SK-N-SH (cell line): ENCODE measurements around the gene PIGZ. TPM values are rescaled to one million over a fixed set of nuclear protein-coding genes. Genes with fewer than 3 reads are reported as not detected.

Experiments
- CTCF ChIA-PET: fragments of 300-600, 350-600 bp; formaldehyde crosslinking; extraction: SDS; loops from one replicate; lab custom pipeline; 2021; lab: Yijun Ruan, JAX
- POLR2A ChIA-PET: fragments of 350-600 bp; sonication (Branson Sonifier 250); formaldehyde crosslinking; extraction: SDS; loops from one replicate; lab custom pipeline; 2020; ENCODE audit warnings: antibody characterized with exemption, inconsistent platforms; lab: Yijun Ruan, JAX
- DNase-seq: peaks from one replicate; pipeline ENCODE4 v3.0.0; 2012
- H2AFZ ChIP-seq: fragments of 200-600 bp; sonication (generic); 2 replicates; pipeline ENCODE4 v1.8.1; 2016; ENCODE audit warnings: antibody characterized with exemption, mild to moderate bottlenecking, low read depth
- H3F3A ChIP-seq: fragments of 200-600 bp; sonication (generic); replicated peaks from 2 replicates; pipeline ENCODE3; 2016; ENCODE audit warnings: antibody characterized with exemption, mild to moderate bottlenecking; ENCODE audit not compliant: insufficient read depth
- H3K27ac ChIP-seq, 2 experiments: fragments of 200-500 bp in 1 of 2; fragments of 200-600 bp in 1 of 2; sonication (Bioruptor generic) in 1 of 2; sonication (generic), shearing (Covaris generic) in 1 of 2; 2 replicates each; pipeline versions ENCODE4 v1.5.1 to v1.6.1; 2014 to 2016; ENCODE audit warnings: low read depth in 2 of 2, inconsistent platforms in 1 of 2, low read length in 1 of 2, mild to moderate bottlenecking in 1 of 2, mixed read lengths in 1 of 2
- H3K27me3 ChIP-seq: fragments of 200-600 bp; sonication (generic), shearing (Covaris generic); 2 replicates; pipeline ENCODE4 v1.6.1; 2016; ENCODE audit warnings: mixed run types; ENCODE audit not compliant: insufficient read depth
- H3K36me3 ChIP-seq, 2 experiments: fragments of 200-500 bp in 1 of 2; fragments of 200-600 bp in 1 of 2; sonication (Bioruptor generic) in 1 of 2; sonication (generic) in 1 of 2; replicated peaks in 1 of 2; 2 replicates each; pipeline versions ENCODE3 to v1.5.1; 2014 to 2016; ENCODE audit warnings: low read length in 1 of 2, mild to moderate bottlenecking in 1 of 2; ENCODE audit not compliant: insufficient read depth in 2 of 2, control insufficient read depth in 1 of 2
- H3K4me1 ChIP-seq, 2 experiments: fragments of 200-500 bp in 1 of 2; fragments of 200-600 bp in 1 of 2; sonication (Bioruptor generic) in 1 of 2; sonication (generic), shearing (Covaris generic) in 1 of 2; 2 replicates each; pipeline versions ENCODE4 v1.5.1 to v1.6.1; 2014 to 2016; ENCODE audit warnings: low read depth in 1 of 2, low read length in 1 of 2, mixed run types in 1 of 2; ENCODE audit not compliant: insufficient read depth in 2 of 2, control insufficient read depth in 1 of 2
- H3K4me2 ChIP-seq: fragments of 200-600 bp; sonication (generic), shearing (Covaris generic); 2 replicates; pipeline ENCODE4 v1.6.1; 2017; ENCODE audit warnings: mixed run types
- H3K4me3 ChIP-seq, 2 experiments: fragments of 200-500 bp in 1 of 2; fragments of 200-600 bp in 1 of 2; sonication (Bioruptor generic) in 1 of 2; sonication (generic), shearing (Covaris generic) in 1 of 2; 2 replicates each; pipeline versions ENCODE4 v1.5.1 to v1.8.1; 2014 to 2016; ENCODE audit warnings: low read depth in 2 of 2, inconsistent platforms in 1 of 2, low read length in 1 of 2, mild to moderate bottlenecking in 1 of 2, mixed read lengths in 1 of 2, moderate library complexity in 1 of 2
- H3K79me2 ChIP-seq: fragments of 200-600 bp; sonication (generic); 2 replicates; pipeline ENCODE4 v1.8.1; 2017; ENCODE audit warnings: mild to moderate bottlenecking; ENCODE audit not compliant: insufficient read depth
- H3K9ac ChIP-seq: fragments of 200-600 bp; sonication (generic); 2 replicates; pipeline ENCODE4 v1.6.1; 2017; ENCODE audit warnings: mixed run types
- H3K9me2 ChIP-seq: fragments of 200-600 bp; sonication (generic); 2 replicates; pipeline ENCODE4 v1.6.1; 2017; ENCODE audit warnings: mixed run types
- H3K9me3 ChIP-seq: fragments of 200-600 bp; sonication (generic); 2 replicates; pipeline ENCODE4 v1.6.1; 2017; ENCODE audit warnings: mixed run types, mild to moderate bottlenecking, moderate library complexity
- H4K20me1 ChIP-seq: fragments of 200-600 bp; sonication (generic); 2 replicates; pipeline ENCODE4 v1.6.1; 2017; ENCODE audit warnings: mild to moderate bottlenecking, mixed run types; ENCODE audit not compliant: insufficient read depth
- CHD2 ChIP-seq: fragments of 150-350 bp; IDR thresholded peaks from 2 replicates; pipeline ENCODE4 v1.6.1; 2018; ENCODE audit warnings: low read length; ENCODE audit not compliant: partially characterized antibody
- CTCF ChIP-seq: fragments of 200-600 bp; sonication (generic); IDR thresholded peaks from 2 replicates; pipeline ENCODE4 v1.6.1; 2017; ENCODE audit warnings: antibody characterized with exemption, mild to moderate bottlenecking, moderate library complexity
- ELF1 ChIP-seq: IDR thresholded peaks from 2 replicates; pipeline ENCODE4 v1.4.0; 2012
- FOSL2 ChIP-seq: IDR thresholded peaks from 2 replicates; pipeline ENCODE4 v1.4.0; 2012; ENCODE audit warnings: low read depth, mild to moderate bottlenecking, moderate library complexity, borderline replicate concordance
- FOXM1 ChIP-seq: IDR thresholded peaks from 2 replicates; pipeline ENCODE4 v1.4.0; 2012; ENCODE audit warnings: low read depth, mild to moderate bottlenecking
- GABPA ChIP-seq: IDR thresholded peaks from 2 replicates; pipeline ENCODE4 v1.4.0; 2012; ENCODE audit warnings: low read depth, mild to moderate bottlenecking
- IRF3 ChIP-seq: fragments of 150-350 bp; IDR thresholded peaks from 2 replicates; pipeline ENCODE4 v1.6.1; 2016; ENCODE audit warnings: mild to moderate bottlenecking, low read depth, low read length
- MAX ChIP-seq: IDR thresholded peaks from 2 replicates; pipeline ENCODE4 v1.4.0; 2012; ENCODE audit warnings: low read depth
- MEF2A ChIP-seq: IDR thresholded peaks from 2 replicates; pipeline ENCODE4 v1.4.0; 2012; ENCODE audit warnings: low read depth, borderline replicate concordance
- MXI1 ChIP-seq: IDR thresholded peaks from 2 replicates; pipeline ENCODE4 v1.6.1; 2012; ENCODE audit warnings: mild to moderate bottlenecking, low read depth, low read length, improper control_type of control experiment
- NRF1 ChIP-seq: IDR thresholded peaks from 2 replicates; pipeline ENCODE4 v1.6.1; 2012; ENCODE audit warnings: low read depth, mild to moderate bottlenecking, low read length
- PBX3 ChIP-seq: IDR thresholded peaks from 2 replicates; pipeline ENCODE4; 2012
- RCOR1 ChIP-seq: fragments of 150-350 bp; IDR thresholded peaks from 2 replicates; pipeline ENCODE4 v1.6.1; 2017; ENCODE audit warnings: antibody characterized with exemption, low read length
- REST ChIP-seq: IDR thresholded peaks from 2 replicates; pipeline ENCODE4 v1.6.1; 2012; ENCODE audit warnings: mild to moderate bottlenecking, low read depth, low read length, moderate library complexity
- SIN3A ChIP-seq: IDR thresholded peaks from 2 replicates; pipeline ENCODE4 v1.6.1; 2012; ENCODE audit warnings: low read depth, mild to moderate bottlenecking, low read length, moderate library complexity, borderline replicate concordance
- SMC3 ChIP-seq: IDR thresholded peaks from 2 replicates; pipeline ENCODE4 v1.6.1; 2012; ENCODE audit warnings: low read depth, low read length, improper control_type of control experiment
- USF2 ChIP-seq: fragments of 150-350 bp; IDR thresholded peaks from 2 replicates; pipeline ENCODE4 v1.6.1; 2017; ENCODE audit warnings: antibody characterized with exemption, low read length, low read depth, borderline replicate concordance
- WGBS: methylation state at CpG from one replicate; pipeline ENCODE4 v1.1.6; 2017; ENCODE audit warnings: low lambda C conversion rate; 5-methylcytosine and 5-hydroxymethylcytosine counted together
- polyA plus RNA-seq, 3 experiments: library from polyadenylated mRNA; depleted of rRNA; stranded (reverse); fragments of >200 nt; gene quantifications; 2 replicates each; pipeline ENCODE4 v1.2.3, GENCODE V29; 2012

The PIGZ gene
- polyA plus RNA-seq, 1 of the 3 experiments (the other 2 are of a cell fraction): 5.0 TPM

- Histone ChIP-seq H3K27ac (no peak overlapping the region), H3K4me2 (no peak overlapping the region), H4K20me1 (no peaks in the 10 kb centered on the region), H3K9me2 (no peaks in the 10 kb centered on the region), H3K9me3 (no peaks in the 10 kb centered on the region), H3K4me3 (no peak overlapping the region), H3K4me1 (peaks cover 0 to 2% of the 10 kb centered on the region in 2 experiments; a peak in 1 of 4 replicates), H3K79me2 (no peaks in the 10 kb centered on the region), H2AFZ (no peak overlapping the region), H3F3A (no peaks in the 10 kb centered on the region), H3K9ac (no peak overlapping the region), H3K27me3 (no peaks in the 10 kb centered on the region), H3K36me3 (no peaks in the 10 kb centered on the region)
- no peak for DNase-seq
- 81% methylated on average over 5 of the region's 5 CpGs for WGBS
- TF ChIP-seq FOSL2 (no peak), RCOR1 (no peak), USF2 (no peak), GABPA (no peak), SMC3 (no peak), PBX3 (no peak), IRF3 (no peak), CTCF (no peak), MXI1 (no peak), REST (no peak), CHD2 (no peak), MEF2A (no peak), NRF1 (no peak), MAX (no peak), SIN3A (no peak), ELF1 (no peak), FOXM1 (no peak)
- CTCF ChIA-PET: interaction anchor here (0.7 kb wide), 1 partner anchor 28 kb away, joined by 3 read pairs; no protein-coding TSS in a partner anchor
- POLR2A ChIA-PET: no interaction called here
Observed at GRCh38 chr3:196974661-196975060, 6.0 kb upstream of the PIGZ start.
